SU-DHL-6 (cell line): ENCODE data around the gene SGTB.

Experiments
- EZH2phosphoT487 ChIP-seq: fragments of 200-600 bp; sonication (generic), shearing (Covaris generic); conservative IDR thresholded peaks from 2 replicates; pipeline ENCODE4 v1.6.1; 2018; ENCODE audit warnings: mild to moderate bottlenecking, antibody characterized with exemption, low read length, moderate library complexity, mixed read lengths
- TF ChIP-seq, protein P1 (sequence below): fragments of 200-600 bp; sonication (generic); IDR thresholded peaks from one replicate; pipeline ENCODE4 v1.5.1; 2017; ENCODE audit warnings: antibody characterized with exemption, mild to moderate bottlenecking, low read length, moderate library complexity; ENCODE audit not compliant: insufficient read depth, poor library complexity, severe bottlenecking

DNA sequence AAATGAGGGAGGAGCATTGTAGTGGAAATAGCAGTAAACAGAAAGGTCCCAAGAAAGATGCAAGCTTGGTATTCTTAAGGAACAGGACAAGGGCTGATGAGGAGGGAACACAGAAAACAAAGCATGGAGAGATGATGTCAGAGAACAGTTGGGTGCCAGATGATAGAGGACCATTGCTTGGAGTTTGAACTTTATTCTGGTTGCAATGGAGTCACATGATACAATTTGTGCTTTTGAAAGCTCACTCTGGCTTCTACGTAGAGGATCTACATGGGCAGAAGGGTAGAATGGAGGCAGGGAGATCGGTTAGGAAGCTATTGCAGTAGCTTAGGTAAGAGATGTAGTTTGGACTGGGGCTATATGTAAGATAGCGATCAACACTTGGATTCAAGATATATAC lies 39.8 kb downstream of the SGTB start:
- TF ChIP-seq, protein P1, sequence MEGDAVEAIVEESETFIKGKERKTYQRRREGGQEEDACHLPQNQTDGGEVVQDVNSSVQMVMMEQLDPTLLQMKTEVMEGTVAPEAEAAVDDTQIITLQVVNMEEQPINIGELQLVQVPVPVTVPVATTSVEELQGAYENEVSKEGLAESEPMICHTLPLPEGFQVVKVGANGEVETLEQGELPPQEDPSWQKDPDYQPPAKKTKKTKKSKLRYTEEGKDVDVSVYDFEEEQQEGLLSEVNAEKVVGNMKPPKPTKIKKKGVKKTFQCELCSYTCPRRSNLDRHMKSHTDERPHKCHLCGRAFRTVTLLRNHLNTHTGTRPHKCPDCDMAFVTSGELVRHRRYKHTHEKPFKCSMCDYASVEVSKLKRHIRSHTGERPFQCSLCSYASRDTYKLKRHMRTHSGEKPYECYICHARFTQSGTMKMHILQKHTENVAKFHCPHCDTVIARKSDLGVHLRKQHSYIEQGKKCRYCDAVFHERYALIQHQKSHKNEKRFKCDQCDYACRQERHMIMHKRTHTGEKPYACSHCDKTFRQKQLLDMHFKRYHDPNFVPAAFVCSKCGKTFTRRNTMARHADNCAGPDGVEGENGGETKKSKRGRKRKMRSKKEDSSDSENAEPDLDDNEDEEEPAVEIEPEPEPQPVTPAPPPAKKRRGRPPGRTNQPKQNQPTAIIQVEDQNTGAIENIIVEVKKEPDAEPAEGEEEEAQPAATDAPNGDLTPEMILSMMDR, result no peak
- TF ChIP-seq EZH2phosphoT487, result no peak
